Measurements from ENCODE around the gene GLT1D1.

GLT1D1 gene

DNA sequence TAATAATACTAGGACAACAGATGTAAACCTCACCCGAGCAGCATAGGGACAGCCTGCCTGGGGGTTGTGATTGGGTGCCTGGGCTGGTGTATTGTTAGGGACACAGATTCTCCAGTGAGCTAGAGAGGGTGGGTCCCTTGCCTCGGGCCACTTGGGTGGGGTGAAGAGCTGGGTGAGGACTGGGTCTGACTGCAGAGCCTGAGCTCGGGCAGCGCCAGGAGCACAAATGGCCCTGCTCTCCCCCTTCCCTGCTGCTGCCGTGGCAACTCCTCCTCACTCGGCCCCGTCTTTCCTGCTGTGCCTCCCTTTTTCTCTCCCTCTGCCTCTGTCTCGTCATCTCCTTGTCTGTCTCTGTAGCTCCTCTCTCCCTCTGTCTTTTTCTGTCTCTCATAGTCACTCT lies 115.4 kb downstream of the GLT1D1 start:
- no peak for DNase-seq (ENCODE audit: low spot score)

- DNase-seq (ENCODE audit: low spot score), result no peak
Observed at GRCh38 chr12:128969480-128970055, 116.3 kb downstream of the GLT1D1 start.

DNA sequence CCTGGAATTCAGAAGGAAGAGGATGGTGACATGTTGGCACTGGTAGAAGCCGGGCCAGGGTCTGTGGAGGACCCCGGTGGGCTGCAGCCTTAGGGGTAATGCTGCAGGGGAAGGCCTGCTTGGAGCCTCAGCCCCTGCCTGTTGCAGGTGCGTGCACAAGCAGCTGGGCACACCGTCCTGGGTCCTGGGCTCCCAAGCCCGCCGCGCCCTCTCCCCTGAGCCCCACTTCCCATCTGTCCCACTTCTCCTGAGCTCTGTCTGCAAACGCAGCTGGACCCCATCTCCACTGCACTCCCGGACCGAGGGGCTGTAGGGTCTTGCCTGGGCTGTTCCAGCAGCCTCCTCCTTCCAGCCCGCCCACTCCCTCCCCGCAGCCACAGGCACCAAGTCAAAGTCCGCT lies 116.8 kb downstream of the GLT1D1 start:
- DNase-seq (ENCODE audit: low spot score), result no peak

DNA sequence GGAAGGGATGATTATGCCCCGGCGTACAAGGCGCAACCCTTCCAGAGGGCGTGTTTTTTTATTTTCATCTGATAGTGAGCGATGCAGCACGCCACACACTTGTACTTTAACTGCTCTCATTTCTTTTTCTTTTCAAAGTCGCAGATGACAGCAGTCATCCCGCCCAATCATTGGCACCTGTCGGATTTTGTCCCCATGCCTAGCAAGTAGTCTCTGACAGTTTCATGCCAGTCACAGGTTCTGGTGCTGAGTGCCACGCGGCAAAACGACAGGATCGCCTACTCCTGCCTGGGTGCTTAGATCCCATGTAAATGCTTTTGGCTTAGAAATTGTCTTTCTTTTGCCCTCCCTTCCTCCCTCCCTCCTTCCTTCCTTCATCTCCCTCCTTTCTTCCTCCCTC lies 117.7 kb downstream of the GLT1D1 start:
- DNase-seq (ENCODE audit: low spot score), result no peak

DNA sequence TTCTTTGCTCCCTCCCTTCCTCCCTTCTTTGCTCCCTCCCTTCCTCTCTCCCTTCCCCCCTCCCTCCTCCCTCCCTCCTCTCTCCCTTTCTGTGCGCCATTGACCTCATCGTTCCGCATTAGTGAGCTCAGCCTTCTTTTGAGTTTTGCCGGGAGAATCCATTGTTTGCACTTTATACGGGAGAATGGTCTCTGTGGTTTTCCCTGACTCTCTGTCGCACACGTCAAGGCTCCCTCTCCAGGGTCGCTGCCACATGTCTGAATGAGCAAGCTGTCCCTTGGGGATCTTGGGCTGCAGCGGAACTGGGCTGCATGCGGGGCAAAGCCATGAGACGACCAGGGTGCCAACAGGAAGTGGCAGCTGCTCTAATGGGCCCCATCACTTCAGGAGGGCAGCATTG lies 118.5 kb downstream of the GLT1D1 start:
- no peak for DNase-seq (ENCODE audit: low spot score)

GRCh38 chr12:128973883-128974681 lies 120.8 kb downstream of the GLT1D1 start:
- no peak for DNase-seq (ENCODE audit: low spot score)

GRCh38 chr12:128974881-128975280 lies 121.6 kb downstream of the GLT1D1 start:
- DNase-seq (ENCODE audit: low spot score), result no peak

- no peak for DNase-seq (ENCODE audit: low spot score)
Observed at GRCh38 chr12:128976120-128976738, 123.0 kb downstream of the GLT1D1 start.

DNA sequence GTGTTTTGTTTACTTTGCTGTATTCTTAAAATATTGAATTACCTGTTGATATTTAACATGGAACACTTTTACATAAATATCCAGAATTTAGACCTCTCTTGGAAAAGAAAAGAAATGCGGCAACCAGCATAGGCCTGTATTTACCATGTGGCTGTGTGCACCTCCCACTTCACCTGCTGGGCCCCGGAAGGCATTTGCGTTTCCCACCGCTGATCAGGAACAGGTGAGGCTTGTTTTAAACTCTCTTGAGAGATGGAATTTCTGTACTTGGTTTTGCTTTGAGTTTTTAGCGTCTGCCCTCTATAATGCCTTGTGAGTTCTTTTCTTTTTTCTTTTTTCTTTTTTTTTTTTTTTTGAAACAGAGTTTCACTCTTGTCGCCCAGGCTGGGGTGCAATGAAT lies 124.2 kb downstream of the GLT1D1 start:
- DNase-seq (ENCODE audit: low spot score), result no peak

DNA sequence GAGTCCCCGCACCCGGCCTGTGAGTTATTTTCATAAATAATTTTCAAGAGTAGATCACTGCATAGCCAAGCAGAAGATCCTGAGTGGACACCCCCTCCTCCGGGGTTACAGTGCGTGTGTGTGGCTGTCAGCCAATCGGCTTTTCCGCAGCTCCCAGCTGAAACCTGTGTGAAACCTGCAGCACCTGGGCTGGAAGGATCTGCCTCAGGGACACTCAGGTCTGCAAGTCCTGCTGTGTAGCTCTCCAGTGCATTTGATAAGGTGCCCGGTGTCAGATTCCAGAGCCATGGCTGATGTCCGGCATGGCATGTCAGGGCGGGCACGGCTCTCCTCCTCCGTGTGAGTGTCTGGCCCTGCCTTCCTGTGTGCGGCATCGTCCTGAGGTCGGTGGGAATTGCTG lies 124.8 kb downstream of the GLT1D1 start:
- no peak for DNase-seq (ENCODE audit: low spot score)

- DNase-seq (ENCODE audit: low spot score), result no peak
Observed at GRCh38 chr12:128980623-128981022, 127.3 kb downstream of the GLT1D1 start.

DNA sequence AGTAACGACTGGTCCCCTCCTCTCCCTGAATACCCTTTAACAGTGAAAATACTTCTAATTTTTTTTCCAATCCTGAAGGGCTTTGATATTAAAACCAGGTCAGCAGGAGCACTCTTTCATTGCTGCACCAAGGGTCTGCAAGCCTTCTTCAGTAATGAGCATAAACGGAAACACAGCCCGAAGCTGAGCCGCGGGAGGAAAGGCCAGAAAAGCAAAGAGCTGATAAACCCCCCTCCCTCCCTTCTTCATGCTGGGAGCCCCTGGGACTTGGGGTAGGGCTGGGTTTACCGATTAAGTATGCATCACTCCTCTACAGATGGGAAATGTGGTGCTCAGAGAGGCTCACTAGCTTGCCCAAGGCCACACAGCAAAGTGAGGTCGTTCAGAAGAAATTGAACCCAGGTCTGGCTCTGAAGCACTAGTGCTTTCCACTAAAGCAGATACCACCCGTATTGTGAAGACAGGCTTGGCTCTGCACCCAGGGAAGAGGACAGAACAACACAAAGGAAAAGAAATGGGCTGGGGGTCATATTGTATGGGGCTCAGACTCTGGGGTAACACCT lies 128.8 kb downstream of the GLT1D1 start:
- no peak for DNase-seq (ENCODE audit: low spot score)

DNA sequence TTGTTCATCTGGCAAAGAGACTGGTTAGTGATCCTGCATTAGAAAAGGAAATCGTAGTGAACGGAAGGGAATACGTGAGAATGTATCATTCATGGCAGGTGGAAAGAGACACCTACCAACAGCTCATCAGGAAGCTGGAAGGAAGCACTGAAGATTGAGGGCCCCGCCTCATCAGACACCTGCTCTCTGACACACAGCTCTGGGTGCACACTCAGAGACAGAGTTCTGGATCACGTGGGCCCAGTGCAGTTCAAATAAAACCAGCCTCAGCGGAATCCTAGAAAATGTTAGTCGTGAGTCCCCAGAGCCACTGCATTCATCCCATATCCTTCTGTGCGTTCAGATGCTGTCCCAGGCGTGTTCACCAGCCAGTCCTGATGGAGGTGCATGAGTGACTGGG lies 129.7 kb downstream of the GLT1D1 start:
- DNase-seq (ENCODE audit: low spot score), result no peak

- DNase-seq (ENCODE audit: low spot score), result no peak
Observed at GRCh38 chr12:128983371-128983770, 130.1 kb downstream of the GLT1D1 start.

DNA sequence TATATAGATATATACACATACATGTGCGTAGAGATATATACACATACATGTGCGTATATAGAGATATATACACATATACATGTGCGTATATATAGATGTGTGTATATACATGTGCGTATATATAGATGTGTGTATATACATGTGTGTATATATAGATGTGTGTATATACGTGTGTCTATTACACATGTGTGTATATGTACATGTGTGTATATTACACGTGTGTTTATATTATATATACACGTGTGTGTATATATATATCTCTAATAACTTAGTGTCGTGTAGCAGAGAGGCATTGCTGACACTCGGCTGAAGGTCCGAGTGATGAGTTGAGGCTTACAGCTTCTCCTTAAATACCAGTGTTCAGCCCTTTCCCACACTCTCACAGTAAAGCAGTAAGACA lies 133.7 kb downstream of the GLT1D1 start:
- DNase-seq (ENCODE audit: low spot score), result no peak

DNA sequence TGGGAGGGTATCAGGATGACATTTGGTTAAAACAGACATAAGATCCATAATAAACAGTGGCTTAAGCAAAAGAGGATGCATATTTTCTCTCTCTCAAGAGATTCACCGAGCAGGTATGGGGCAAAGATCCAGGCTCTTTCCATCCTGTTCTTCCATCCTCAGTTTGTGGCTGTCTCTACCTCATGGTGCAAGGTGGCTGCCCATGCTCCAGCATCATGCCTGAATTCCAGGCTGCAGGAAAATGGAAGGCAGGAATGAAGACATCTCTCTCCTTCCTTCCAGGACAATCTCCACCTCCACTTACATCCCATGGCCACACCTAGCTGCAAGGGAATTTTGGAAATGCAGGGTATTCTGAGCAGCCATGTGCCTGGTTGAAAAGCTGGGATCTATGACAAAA lies 136.0 kb downstream of the GLT1D1 start:
- DNase-seq (ENCODE audit: low spot score), result no peak

DNA sequence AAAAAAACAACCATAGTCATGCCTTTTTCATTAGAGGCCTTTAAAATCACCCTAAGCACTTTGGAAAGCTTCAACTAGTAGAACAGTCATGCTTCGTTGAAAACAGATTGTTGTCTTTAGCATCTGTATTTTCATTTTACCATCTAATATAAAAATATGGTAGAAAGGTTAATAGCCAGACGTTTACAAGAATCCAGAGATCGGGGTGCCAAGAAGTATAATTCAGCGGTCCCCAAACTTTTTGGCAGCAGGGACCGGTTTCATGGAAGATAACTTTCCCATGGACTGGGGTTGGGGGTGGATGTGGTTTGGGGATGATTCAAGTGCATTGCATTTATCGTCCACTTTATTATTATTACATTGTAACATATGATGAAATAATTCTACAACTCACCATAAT lies 138.4 kb downstream of the GLT1D1 start:
- DNase-seq (ENCODE audit: low spot score), result no peak

GRCh38 chr12:128992116-128992515 lies 138.8 kb downstream of the GLT1D1 start:
- DNase-seq (ENCODE audit: low spot score), result no peak

DNA sequence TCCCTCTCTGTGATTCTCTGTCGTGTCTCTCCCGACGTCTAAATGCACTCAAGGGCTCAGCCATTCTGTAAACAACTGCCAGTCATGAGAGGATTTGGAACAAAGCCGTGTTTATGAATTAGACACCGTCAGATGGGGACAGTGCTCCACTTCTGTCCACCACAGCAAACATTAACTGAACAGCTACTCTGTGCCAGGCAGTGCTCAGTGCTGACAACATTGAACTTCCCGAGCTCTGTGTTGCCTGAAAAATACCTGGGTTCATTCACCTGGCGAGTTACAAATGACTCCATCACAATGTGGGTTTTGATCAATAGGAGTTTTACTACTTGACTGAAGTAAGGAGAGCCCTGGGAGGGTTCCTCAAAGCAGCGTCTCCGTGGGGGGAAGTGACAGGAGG lies 139.3 kb downstream of the GLT1D1 start:
- no peak for DNase-seq (ENCODE audit: low spot score)

GRCh38 chr12:128994856-128995255 lies 141.6 kb downstream of the GLT1D1 start:
- DNase-seq (ENCODE audit: low spot score), result no peak

GRCh38 chr12:128995619-128996018 lies 142.3 kb downstream of the GLT1D1 start:
- DNase-seq (ENCODE audit: low spot score), result no peak

GRCh38 chr12:129001826-129002225 lies 148.5 kb downstream of the GLT1D1 start:
- no peak for DNase-seq (ENCODE audit: low spot score)

DNA sequence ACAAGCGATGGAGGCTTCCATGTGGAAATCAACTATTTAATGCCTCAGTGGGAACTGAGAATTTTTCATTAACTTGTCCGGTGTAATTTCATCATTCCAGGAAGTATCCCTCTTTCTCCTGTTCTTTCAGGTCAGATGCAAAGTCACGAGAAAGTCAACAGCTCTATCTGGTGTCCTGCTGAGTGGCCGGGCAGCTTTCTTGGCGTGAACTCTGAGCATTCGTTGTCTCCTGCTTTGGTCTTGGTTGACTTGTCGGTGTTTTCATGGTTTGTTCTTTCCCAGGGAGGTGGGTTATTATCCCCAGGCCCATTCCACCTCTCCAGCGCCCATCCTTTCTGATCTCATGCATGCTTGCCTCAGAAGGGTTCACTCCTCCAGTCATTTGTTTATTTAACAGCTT lies 149.1 kb downstream of the GLT1D1 start:
- DNase-seq (ENCODE audit: low spot score), result no peak

Measured in AG08396 (cell line).